B cell (primary cell): ENCODE results near the gene TRAPPC2.

ENCODE experiments used
- EZH2 ChIP-seq: IDR thresholded peaks from 2 replicates; pipeline ENCODE4 v1.6.1; 2012; ENCODE audit warnings: borderline replicate concordance, low read depth, mild to moderate bottlenecking, moderate library complexity, low read length; ENCODE audit not compliant: insufficient read depth, poor library complexity, severe bottlenecking
- TF ChIP-seq, protein P1 (sequence below): fragments of 200-600 bp; IDR thresholded peaks from one replicate; pipeline ENCODE4 v1.8.0; 2022; ENCODE audit warnings: antibody characterized with exemption, mild to moderate bottlenecking

DNA sequence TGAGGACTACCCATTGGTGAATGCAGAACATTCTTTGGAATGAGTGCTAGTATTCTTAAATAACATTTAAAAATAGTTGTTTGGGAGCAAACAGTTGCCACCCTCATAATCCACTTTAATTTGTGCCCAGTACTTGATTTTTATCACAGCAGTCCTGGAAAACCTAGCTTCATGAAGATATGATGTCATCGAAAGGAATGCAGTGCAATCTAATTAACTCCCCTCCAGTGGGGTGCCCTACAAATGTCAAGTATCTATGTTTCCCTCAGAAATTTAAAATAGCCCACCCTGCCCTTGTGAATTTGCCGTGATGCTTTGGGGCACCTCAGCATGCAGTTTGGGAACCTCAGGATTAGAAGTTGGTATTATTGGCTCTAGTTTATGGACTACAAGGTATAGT, 40.1 kb downstream of the TRAPPC2 start:
- TF ChIP-seq, protein P1, sequence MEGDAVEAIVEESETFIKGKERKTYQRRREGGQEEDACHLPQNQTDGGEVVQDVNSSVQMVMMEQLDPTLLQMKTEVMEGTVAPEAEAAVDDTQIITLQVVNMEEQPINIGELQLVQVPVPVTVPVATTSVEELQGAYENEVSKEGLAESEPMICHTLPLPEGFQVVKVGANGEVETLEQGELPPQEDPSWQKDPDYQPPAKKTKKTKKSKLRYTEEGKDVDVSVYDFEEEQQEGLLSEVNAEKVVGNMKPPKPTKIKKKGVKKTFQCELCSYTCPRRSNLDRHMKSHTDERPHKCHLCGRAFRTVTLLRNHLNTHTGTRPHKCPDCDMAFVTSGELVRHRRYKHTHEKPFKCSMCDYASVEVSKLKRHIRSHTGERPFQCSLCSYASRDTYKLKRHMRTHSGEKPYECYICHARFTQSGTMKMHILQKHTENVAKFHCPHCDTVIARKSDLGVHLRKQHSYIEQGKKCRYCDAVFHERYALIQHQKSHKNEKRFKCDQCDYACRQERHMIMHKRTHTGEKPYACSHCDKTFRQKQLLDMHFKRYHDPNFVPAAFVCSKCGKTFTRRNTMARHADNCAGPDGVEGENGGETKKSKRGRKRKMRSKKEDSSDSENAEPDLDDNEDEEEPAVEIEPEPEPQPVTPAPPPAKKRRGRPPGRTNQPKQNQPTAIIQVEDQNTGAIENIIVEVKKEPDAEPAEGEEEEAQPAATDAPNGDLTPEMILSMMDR, result no peak
- TF ChIP-seq EZH2, result no peak
